ENCODE measurements around the gene APCDD1L.
A peak's percentile ranks its signal among the peaks of the same experiment; 100 is the strongest.

Gene APCDD1L

GRCh38 chr20:58467572-58468527 is 47.3 kb downstream of the APCDD1L start:
- TF ChIP-seq POLR2A (IDR thresholded peaks at IDR 0.05; ENCODE audit: low read depth, low read length), result no peak
- no peak for TF ChIP-seq POLR2AphosphoS5 (IDR thresholded peaks at IDR 0.05; ENCODE audit: low read depth, low read length)
- TF ChIP-seq TAF1 (IDR thresholded peaks at IDR 0.05; ENCODE audit: borderline replicate concordance, low read depth, low read length), result no peak
- DNase-seq (ENCODE audit: insufficient read length), result no peak
- no peak for FAIRE-seq

GRCh38 chr20:58466729-58467571 is 48.2 kb downstream of the APCDD1L start:
- TF ChIP-seq TAF1 (IDR thresholded peaks at IDR 0.05; ENCODE audit: borderline replicate concordance, low read depth, low read length) (no peak), POLR2AphosphoS5 (IDR thresholded peaks at IDR 0.05; ENCODE audit: low read depth, low read length) (no peak), POLR2A (IDR thresholded peaks at IDR 0.05; ENCODE audit: low read depth, low read length) (no peak)
- DNase-seq (ENCODE audit: insufficient read length), result no peak
- no peak for FAIRE-seq

- DNase-seq (ENCODE audit: insufficient read length) (no peak), FAIRE-seq (no peak)
- TF ChIP-seq TAF1 (IDR thresholded peaks at IDR 0.05; ENCODE audit: borderline replicate concordance, low read depth, low read length) (no peak), POLR2A (IDR thresholded peaks at IDR 0.05; ENCODE audit: low read depth, low read length) (no peak), POLR2AphosphoS5 (IDR thresholded peaks at IDR 0.05; ENCODE audit: low read depth, low read length) (no peak)
Measured at GRCh38 chr20:58466095-58466708, 49.0 kb downstream of the APCDD1L start.

- no peak for TF ChIP-seq POLR2AphosphoS5 (IDR thresholded peaks at IDR 0.05; ENCODE audit: low read depth, low read length)
- TF ChIP-seq POLR2A (IDR thresholded peaks at IDR 0.05; ENCODE audit: low read depth, low read length), result no peak
- no peak for TF ChIP-seq TAF1 (IDR thresholded peaks at IDR 0.05; ENCODE audit: borderline replicate concordance, low read depth, low read length)
- DNase-seq (ENCODE audit: insufficient read length) (no peak), FAIRE-seq (no peak)
Measured at GRCh38 chr20:58464838-58465237, 50.4 kb downstream of the APCDD1L start.

GRCh38 chr20:58463256-58463655 is 51.9 kb downstream of the APCDD1L start:
- FAIRE-seq (no peak), DNase-seq (ENCODE audit: insufficient read length) (no peak)
- TF ChIP-seq POLR2A (IDR thresholded peaks at IDR 0.05; ENCODE audit: low read depth, low read length), result no peak

- FAIRE-seq (no peak), DNase-seq (ENCODE audit: insufficient read length) (no peak)
- no peak for TF ChIP-seq POLR2AphosphoS5 (IDR thresholded peaks at IDR 0.05; ENCODE audit: low read depth, low read length)
- no peak for TF ChIP-seq TAF1 (IDR thresholded peaks at IDR 0.05; ENCODE audit: borderline replicate concordance, low read depth, low read length)
- no peak for TF ChIP-seq POLR2A (IDR thresholded peaks at IDR 0.05; ENCODE audit: low read depth, low read length)
Measured at GRCh38 chr20:58461899-58462298, 53.3 kb downstream of the APCDD1L start.

GRCh38 chr20:58461104-58461503 is 54.1 kb downstream of the APCDD1L start:
- TF ChIP-seq POLR2AphosphoS5 (IDR thresholded peaks at IDR 0.05; ENCODE audit: low read depth, low read length) (no peak), POLR2A (IDR thresholded peaks at IDR 0.05; ENCODE audit: low read depth, low read length) (no peak), TAF1 (IDR thresholded peaks at IDR 0.05; ENCODE audit: borderline replicate concordance, low read depth, low read length) (no peak)
- no peak for DNase-seq (ENCODE audit: insufficient read length)
- FAIRE-seq, result no peak

GRCh38 chr20:58459058-58459750 is 56.0 kb downstream of the APCDD1L start:
- TF ChIP-seq POLR2AphosphoS5 (IDR thresholded peaks at IDR 0.05; ENCODE audit: low read depth, low read length) (no peak), TAF1 (IDR thresholded peaks at IDR 0.05; ENCODE audit: borderline replicate concordance, low read depth, low read length) (no peak), POLR2A (IDR thresholded peaks at IDR 0.05; ENCODE audit: low read depth, low read length) (no peak)
- DNase-seq (ENCODE audit: insufficient read length) (no peak), FAIRE-seq (peak; percentile 30)

- DNase-seq (ENCODE audit: insufficient read length), result peak; percentile 65
- TF ChIP-seq POLR2A (IDR thresholded peaks at IDR 0.05; ENCODE audit: low read depth, low read length), result 0 out of 2 replicates have a peak, but pooled peaks have one; percentile 19
- no peak for TF ChIP-seq TAF1 (IDR thresholded peaks at IDR 0.05; ENCODE audit: borderline replicate concordance, low read depth, low read length)
- TF ChIP-seq POLR2AphosphoS5 (IDR thresholded peaks at IDR 0.05; ENCODE audit: low read depth, low read length), result peak; percentile 48; the same call in 1 of the 2 replicates
- FAIRE-seq, result peak; percentile 92
Measured at GRCh38 chr20:58458342-58459057, 56.7 kb downstream of the APCDD1L start.

- TF ChIP-seq TAF1 (IDR thresholded peaks at IDR 0.05; ENCODE audit: borderline replicate concordance, low read depth, low read length), result no peak
- TF ChIP-seq POLR2AphosphoS5 (IDR thresholded peaks at IDR 0.05; ENCODE audit: low read depth, low read length), result no peak
- TF ChIP-seq POLR2A (IDR thresholded peaks at IDR 0.05; ENCODE audit: low read depth, low read length), result no peak
- no peak for DNase-seq (ENCODE audit: insufficient read length)
Measured at GRCh38 chr20:58457083-58457695, 58.0 kb downstream of the APCDD1L start.

More at GRCh38 chr20:58457083-58457695, 58.0 kb downstream of the APCDD1L start:
- no peak for FAIRE-seq

Data from GM12892 (cell line).